ENCODE results near the gene ATG9B. TPM values are rescaled to one million over a fixed set of nuclear protein-coding genes. Genes with fewer than 3 reads are reported as not detected.

ATG9B gene
- total and polyA plus RNA-seq, 2 of the 13 experiments (the other 11 are each of a cell fraction or from before 2014, with no cell fraction given): 0.24 TPM; not detected in 1

GRCh38 chr7:151028131-151028947, 4.0 kb upstream of the ATG9B start, which contains the start of gene ABCB8 (continued):
- TF ChIP-seq ZSCAN29 (CRISPR knock-in tag; conservative IDR thresholded peaks at IDR 0.05) (no peak), TAF1 (CRISPR knock-in tag; IDR thresholded peaks at IDR 0.05) (peak; percentile 48; the same call in 1 of the 2 replicates), SP4 (CRISPR knock-in tag; IDR thresholded peaks at IDR 0.05) (peak; percentile 85), RAD21 (CRISPR knock-in tag; IDR thresholded peaks at IDR 0.05) (peak; percentile 72), ZSCAN12 (CRISPR knock-in tag; IDR thresholded peaks at IDR 0.05) (no peak), ZNF550 (CRISPR knock-in tag; IDR thresholded peaks at IDR 0.05; ENCODE audit: borderline replicate concordance) (no peak), ZFX (CRISPR knock-in tag; IDR thresholded peaks at IDR 0.05; ENCODE audit: low read depth) (peak; percentile 97), ZNF333 (CRISPR knock-in tag; IDR thresholded peaks at IDR 0.05; ENCODE audit: borderline replicate concordance) (no peak), PRDM10 (CRISPR knock-in tag; IDR thresholded peaks at IDR 0.05; ENCODE audit: low read depth) (peak; percentile 55; the same call in 1 of the 2 replicates), AKAP8 (CRISPR knock-in tag; IDR thresholded peaks at IDR 0.05) (peak; percentile 75; the same call in 1 of the 2 replicates), MAZ (IDR thresholded peaks at IDR 0.05; ENCODE audit: borderline replicate concordance, low read depth, low read length) (peak; percentile 67; the same call in 1 of the 2 replicates), MAZ (CRISPR knock-in tag; IDR thresholded peaks at IDR 0.05; ENCODE audit: low read depth) (peak; percentile 45; the same call in 1 of the 2 replicates), NR2C2 (CRISPR knock-in tag; IDR thresholded peaks at IDR 0.05; ENCODE audit: borderline replicate concordance) (peak; percentile 79; the same call in 1 of the 2 replicates), ZNF839 (CRISPR knock-in tag; IDR thresholded peaks at IDR 0.05; ENCODE audit: borderline replicate concordance) (0 out of 2 replicates have a peak, but pooled peaks have one; percentile 28), DNMT3B (CRISPR knock-in tag; conservative IDR thresholded peaks at IDR 0.05) (0 out of 2 replicates have a peak, but pooled peaks have one; percentile 24), MIXL1 (CRISPR knock-in tag; IDR thresholded peaks at IDR 0.05) (peak; percentile 48; the same call in 1 of the 2 replicates), SAP130 (CRISPR knock-in tag; IDR thresholded peaks at IDR 0.05; ENCODE audit: low read depth) (peak; percentile 90), SRY (CRISPR knock-in tag; IDR thresholded peaks at IDR 0.05) (no peak), ZNF605 (CRISPR knock-in tag; IDR thresholded peaks at IDR 0.05) (peak; percentile 80), THAP8 (CRISPR knock-in tag; IDR thresholded peaks at IDR 0.05; ENCODE audit: borderline replicate concordance) (no peak), PRMT3 (CRISPR knock-in tag; IDR thresholded peaks at IDR 0.05; ENCODE audit: borderline replicate concordance, low read depth) (no peak), ZBTB25 (CRISPR knock-in tag; IDR thresholded peaks at IDR 0.05) (peak; percentile 58; the same call in 1 of the 2 replicates), IRF9 (CRISPR knock-in tag; IDR thresholded peaks at IDR 0.05; ENCODE audit: borderline replicate concordance) (peak; percentile 61; the same call in 1 of the 2 replicates)
